Kidney (tissue), 14 donors: ENCODE data around the gene OPN1SW. TPM values are rescaled to one million over a fixed set of nuclear protein-coding genes. Genes with fewer than 3 reads are reported as not detected.

ENCODE experiments used
- DNase-seq, 5 donors: peaks; one replicate each; pipeline ENCODE4 v3.0.0-alpha.2; 2013 to 2020
- FAIRE-seq: peaks from 2 replicates; lab custom pipeline; 2012; peaks lifted over from hg19 to GRCh38; lab: Jason Lieb, UNC
- H3K27ac ChIP-seq, 2 donors: one replicate each; pipeline ENCODE4 v1.7.0; 2013; ENCODE audit warnings: low read depth in 2 of 2, low read length in 2 of 2, inconsistent platforms in 1 of 2
- H3K27me3 ChIP-seq: one replicate; pipeline ENCODE4 v1.7.1; 2013; ENCODE audit warnings: low read length, inconsistent platforms; ENCODE audit not compliant: control insufficient read depth, insufficient read depth
- H3K36me3 ChIP-seq, 3 donors: one replicate each; pipeline versions ENCODE4 v1.7.0 to v1.7.1; 2013; ENCODE audit warnings: low read length in 3 of 3, control low read depth in 1 of 3, inconsistent platforms in 1 of 3; ENCODE audit not compliant: insufficient read depth in 3 of 3, control insufficient read depth in 2 of 3
- H3K4me1 ChIP-seq, 3 donors: one replicate each; pipeline versions ENCODE4 v1.7.0 to v1.7.1; 2013; ENCODE audit warnings: low read length in 3 of 3, inconsistent platforms in 1 of 3, low read depth in 1 of 3; ENCODE audit not compliant: control insufficient read depth in 2 of 3, insufficient read depth in 2 of 3
- H3K4me3 ChIP-seq, 3 donors: one replicate each; pipeline versions ENCODE4 v1.7.0 to v1.8.1; 2013; ENCODE audit warnings: low read length in 3 of 3, control low read depth in 1 of 3, inconsistent platforms in 1 of 3
- H3K9ac ChIP-seq, 3 donors: one replicate each; pipeline versions ENCODE4 v1.7.0 to v1.7.1; 2013; ENCODE audit warnings: low read length in 3 of 3, control low read depth in 1 of 3, inconsistent platforms in 1 of 3
- H3K9me3 ChIP-seq, 3 donors: one replicate each; pipeline versions ENCODE4 v1.7.0 to v1.7.1; 2013; ENCODE audit warnings: low read length in 3 of 3, control low read depth in 1 of 3, inconsistent platforms in 1 of 3; ENCODE audit not compliant: control insufficient read depth in 2 of 3, insufficient read depth in 1 of 3
- intact Hi-C: fragments of 100-400 bp; cut with DNase I; formaldehyde crosslinking; loops from one replicate; pipeline ENCODE4 v1.11.1; 2022
- polyA plus RNA-seq: library from polyadenylated mRNA; stranded (reverse); fragments of 350-450 nt; fragmentation: Illumina TruSeq; extraction: RNeasy Lipid Tissue Mini Kit (QIAGEN cat#74804); gene quantifications from one replicate; pipeline ENCODE4 v1.2.3, GENCODE V29; 2014; ENCODE audit warnings: low read depth, low replicate concordance; ENCODE audit not compliant: insufficient read depth
- total RNA-seq: library from RNA; stranded (reverse); fragmentation: NEBNext Ultra II Directional; extraction: Animal tissue kit (Norgen Biotek cat#: 25700); gene quantifications from one replicate; pipeline ENCODE4 v1.2.1, GENCODE V29; 2021
- TF ChIP-seq, protein P1 (sequence below): IDR thresholded peaks from 3 replicates; pipeline ENCODE4 v1.5.1; 2012; ENCODE audit warnings: mild to moderate bottlenecking, moderate library complexity, borderline replicate concordance; ENCODE audit not compliant: insufficient read depth; ENCODE audit errors: extremely low read depth
- donor health status: control.
- donor health status: control.
- donor health status: control.
- donor health status: control.
- donor health status: control.
- donor health status: DM: yes; HTN: yes; CAD: no.
- donor health status: Normal renal cell carcinoma (clear cell type).

Gene OPN1SW
- total and polyA plus RNA-seq, 2 donors from 2014 or later, result not detected

GRCh38 chr7:128788446-128789412, 13.1 kb upstream of the OPN1SW start:
- intact Hi-C loops, result no loop called here
- H3K27ac ChIP-seq, result no peak overlapping the region
- H3K4me3 ChIP-seq, result no peak overlapping the region
- H3K36me3 ChIP-seq, result no peaks in the 10 kb centered on the region
- FAIRE-seq (no peak), DNase-seq (no peak)
- TF ChIP-seq, protein P1, sequence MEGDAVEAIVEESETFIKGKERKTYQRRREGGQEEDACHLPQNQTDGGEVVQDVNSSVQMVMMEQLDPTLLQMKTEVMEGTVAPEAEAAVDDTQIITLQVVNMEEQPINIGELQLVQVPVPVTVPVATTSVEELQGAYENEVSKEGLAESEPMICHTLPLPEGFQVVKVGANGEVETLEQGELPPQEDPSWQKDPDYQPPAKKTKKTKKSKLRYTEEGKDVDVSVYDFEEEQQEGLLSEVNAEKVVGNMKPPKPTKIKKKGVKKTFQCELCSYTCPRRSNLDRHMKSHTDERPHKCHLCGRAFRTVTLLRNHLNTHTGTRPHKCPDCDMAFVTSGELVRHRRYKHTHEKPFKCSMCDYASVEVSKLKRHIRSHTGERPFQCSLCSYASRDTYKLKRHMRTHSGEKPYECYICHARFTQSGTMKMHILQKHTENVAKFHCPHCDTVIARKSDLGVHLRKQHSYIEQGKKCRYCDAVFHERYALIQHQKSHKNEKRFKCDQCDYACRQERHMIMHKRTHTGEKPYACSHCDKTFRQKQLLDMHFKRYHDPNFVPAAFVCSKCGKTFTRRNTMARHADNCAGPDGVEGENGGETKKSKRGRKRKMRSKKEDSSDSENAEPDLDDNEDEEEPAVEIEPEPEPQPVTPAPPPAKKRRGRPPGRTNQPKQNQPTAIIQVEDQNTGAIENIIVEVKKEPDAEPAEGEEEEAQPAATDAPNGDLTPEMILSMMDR, result no peak
- no peaks in the 10 kb centered on the region for H3K27me3 ChIP-seq
- H3K4me1 ChIP-seq, result peaks cover 0 to 8% (median 0%) of the 10 kb centered on the region in 3 donors
- no peaks in the 10 kb centered on the region for H3K9me3 ChIP-seq
- no peak overlapping the region for H3K9ac ChIP-seq

DNA sequence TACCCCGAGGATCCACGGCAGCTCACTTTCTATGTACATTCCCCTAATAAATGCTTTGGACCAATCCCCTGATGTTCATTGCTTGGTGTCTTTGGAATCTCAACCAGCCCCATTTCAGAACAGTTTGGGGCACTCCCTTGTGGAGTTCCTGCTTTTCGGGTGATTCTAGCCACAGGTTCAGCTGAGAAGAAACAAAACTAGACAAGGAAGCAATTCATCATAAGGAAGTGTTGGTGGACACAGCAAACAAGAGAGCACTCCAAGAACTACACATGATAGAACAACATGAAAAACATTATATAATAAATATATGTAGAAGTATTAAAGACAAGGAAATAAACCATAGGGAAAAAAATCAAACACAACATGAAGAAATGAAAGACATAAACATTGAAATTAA, 10.1 kb upstream of the OPN1SW start:
- no peaks in the 10 kb centered on the region for H3K9me3 ChIP-seq
- no peak overlapping the region for H3K9ac ChIP-seq
- FAIRE-seq (no peak), DNase-seq (no peak)
- H3K36me3 ChIP-seq, result no peaks in the 10 kb centered on the region
- peaks cover 0 to 4% (median 0%) of the 10 kb centered on the region in 3 donors for H3K4me1 ChIP-seq
- no peak overlapping the region for H3K4me3 ChIP-seq
- H3K27ac ChIP-seq, result no peak overlapping the region
- TF ChIP-seq, protein P1, result no peak
- intact Hi-C loops, result no loop called here
- no peaks in the 10 kb centered on the region for H3K27me3 ChIP-seq

DNA sequence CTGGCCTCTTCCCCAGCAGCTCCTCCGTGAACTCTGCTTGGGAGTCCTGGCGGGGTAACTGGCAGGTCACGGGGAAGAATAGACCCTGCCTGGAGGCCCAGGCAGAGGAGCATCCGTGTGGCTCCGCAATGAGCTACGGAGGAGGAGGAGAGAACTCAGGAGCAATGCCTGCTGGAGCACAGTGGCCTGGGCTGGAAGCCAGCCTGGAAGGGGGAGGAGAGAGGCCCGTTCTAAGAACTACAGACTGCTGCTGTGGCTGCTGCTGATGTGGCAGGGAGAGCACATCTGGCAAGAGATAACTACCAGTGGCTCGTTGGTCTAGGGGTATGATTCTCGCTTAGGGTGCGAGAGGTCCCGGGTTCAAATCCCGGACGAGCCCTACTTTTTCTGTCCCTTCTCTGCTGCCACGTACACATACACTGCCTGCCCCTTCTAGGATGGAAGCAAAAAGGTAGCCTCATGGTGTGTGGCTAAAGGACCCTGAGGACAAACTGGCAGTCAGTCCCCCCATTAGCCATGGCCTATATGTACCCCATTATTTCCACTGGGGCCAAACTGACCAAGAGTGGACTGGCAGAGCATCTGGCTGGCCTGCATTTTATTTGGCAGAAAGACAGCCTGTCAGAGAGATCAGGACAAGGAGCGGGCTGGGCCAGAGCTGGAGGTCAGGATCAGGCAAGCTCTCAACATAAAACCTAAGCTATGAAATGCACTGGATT, 7.7 kb upstream of the OPN1SW start:
- Histone ChIP-seq H3K27ac (no peak overlapping the region), H3K9me3 (no peaks in the 10 kb centered on the region), H3K9ac (no peak overlapping the region), H3K36me3 (no peaks in the 10 kb centered on the region), H3K4me3 (no peak overlapping the region), H3K27me3 (no peaks in the 10 kb centered on the region), H3K4me1 (no peaks in the 10 kb centered on the region)
- DNase-seq (peak; percentile 54 to 85 (median 70)), FAIRE-seq (no peak)
- intact Hi-C loops, result no loop called here
- TF ChIP-seq, protein P1, result no peak
